ENCODE data around the gene POM121.

DNA sequence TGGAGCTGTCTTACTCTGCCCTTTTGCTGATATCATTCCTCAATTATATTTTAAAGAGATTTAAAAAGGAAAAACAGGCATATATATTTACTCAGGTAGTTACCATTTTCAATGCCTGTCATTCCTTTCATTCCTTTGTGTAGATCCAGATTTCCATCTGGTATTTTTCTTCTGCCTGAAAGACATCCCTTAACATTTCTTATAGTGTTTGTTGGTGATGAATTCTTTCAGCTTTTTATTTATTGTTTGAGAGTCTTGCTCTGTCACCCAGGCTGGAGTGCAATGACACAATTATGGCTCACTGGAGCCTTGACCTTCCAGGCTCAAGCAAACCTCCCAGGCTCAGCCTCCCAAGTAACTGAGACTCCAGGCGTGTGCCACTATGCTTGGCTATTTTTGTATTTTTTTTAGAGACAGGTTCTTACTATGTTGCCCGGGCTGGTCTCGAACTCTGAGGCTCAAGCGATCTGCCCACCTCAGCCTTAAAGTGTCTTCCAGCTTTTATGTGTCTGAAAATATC lies 5.6 kb upstream of the POM121 start:
- TF ChIP-seq POLR2AphosphoS5 (IDR thresholded peaks at IDR 0.05; ENCODE audit: insufficient read depth, low read depth, low read length) (no peak), FOS (IDR thresholded peaks at IDR 0.05; ENCODE audit: borderline replicate concordance, insufficient read depth, low read length) (no peak), EZH2 (IDR thresholded peaks at IDR 0.05; ENCODE audit: borderline replicate concordance, low read depth, low read length, severe bottlenecking) (no peak), POLR2A (IDR thresholded peaks at IDR 0.05; ENCODE audit: low read depth, low read length) (no peak), GATA2 (IDR thresholded peaks at IDR 0.05; ENCODE audit: insufficient read depth, insufficient read length, low read depth, low read length) (no peak)
- TF ChIP-seq, protein P1, sequence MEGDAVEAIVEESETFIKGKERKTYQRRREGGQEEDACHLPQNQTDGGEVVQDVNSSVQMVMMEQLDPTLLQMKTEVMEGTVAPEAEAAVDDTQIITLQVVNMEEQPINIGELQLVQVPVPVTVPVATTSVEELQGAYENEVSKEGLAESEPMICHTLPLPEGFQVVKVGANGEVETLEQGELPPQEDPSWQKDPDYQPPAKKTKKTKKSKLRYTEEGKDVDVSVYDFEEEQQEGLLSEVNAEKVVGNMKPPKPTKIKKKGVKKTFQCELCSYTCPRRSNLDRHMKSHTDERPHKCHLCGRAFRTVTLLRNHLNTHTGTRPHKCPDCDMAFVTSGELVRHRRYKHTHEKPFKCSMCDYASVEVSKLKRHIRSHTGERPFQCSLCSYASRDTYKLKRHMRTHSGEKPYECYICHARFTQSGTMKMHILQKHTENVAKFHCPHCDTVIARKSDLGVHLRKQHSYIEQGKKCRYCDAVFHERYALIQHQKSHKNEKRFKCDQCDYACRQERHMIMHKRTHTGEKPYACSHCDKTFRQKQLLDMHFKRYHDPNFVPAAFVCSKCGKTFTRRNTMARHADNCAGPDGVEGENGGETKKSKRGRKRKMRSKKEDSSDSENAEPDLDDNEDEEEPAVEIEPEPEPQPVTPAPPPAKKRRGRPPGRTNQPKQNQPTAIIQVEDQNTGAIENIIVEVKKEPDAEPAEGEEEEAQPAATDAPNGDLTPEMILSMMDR (IDR thresholded peaks at IDR 0.05; ENCODE audit: extremely low read depth in 1 of 2, insufficient read depth in 1 of 2, low read depth in 1 of 2, low read length in 2 of 2): no peak
